Vagina (tissue), 2 donors: ENCODE results near the gene ABL1. TPM values are rescaled to one million over a fixed set of nuclear protein-coding genes. Genes with fewer than 3 reads are reported as not detected.

ENCODE experiments used
- DNase-seq, 2 donors: peaks; one replicate each; pipeline ENCODE4 v3.0.0-alpha.2; 2017; ENCODE audit errors: extremely low spot score in 2 of 2
- H3K27ac ChIP-seq: fragments of 200-600 bp; sonication (generic); one replicate; pipeline ENCODE4 v1.5.1; 2019
- H3K27me3 ChIP-seq: fragments of 200-600 bp; sonication (generic); one replicate; pipeline ENCODE4 v1.5.1; 2019
- H3K36me3 ChIP-seq, 2 donors: fragments of 200-600 bp; sonication (generic); one replicate each; pipeline ENCODE4 v1.5.1; 2017 to 2019
- H3K4me1 ChIP-seq: fragments of 200-600 bp; sonication (generic); one replicate; pipeline ENCODE4 v1.5.1; 2019
- H3K4me3 ChIP-seq, 2 donors: fragments of 200-600 bp; sonication (generic); 1 replicate in 1 of 2; 2 replicates in 1 of 2; pipeline ENCODE4 v1.5.1; 2016 to 2019
- H3K9me3 ChIP-seq: fragments of 200-600 bp; sonication (generic); one replicate; pipeline ENCODE4 v1.5.1; 2019
- POLR2A ChIP-seq, 2 donors: fragments of 450-650 bp; IDR thresholded peaks; one replicate each; pipeline ENCODE4 v1.6.1; 2017; ENCODE audit warnings: antibody characterized with exemption in 2 of 2, mild to moderate bottlenecking in 2 of 2, moderate library complexity in 2 of 2
- POLR2AphosphoS5 ChIP-seq, 2 donors: sonication (generic); formaldehyde crosslinking; IDR thresholded peaks; one replicate each; pipeline ENCODE4 v1.9.0; 2017; ENCODE audit warnings: antibody characterized with exemption in 2 of 2, mild to moderate bottlenecking in 2 of 2, low read depth in 1 of 2; ENCODE audit not compliant: insufficient read depth in 1 of 2
- intact Hi-C: fragments of 100-400 bp; cut with DNase I; formaldehyde crosslinking; loops from one replicate; pipeline ENCODE4 v1.15.1; 2023
- total RNA-seq: library from RNA; depleted of rRNA; stranded (reverse); fragments of >200 nt; gene quantifications from one replicate; pipeline ENCODE4 v1.2.3, GENCODE V29; 2016
- TF ChIP-seq, protein P1 (sequence below), 3 experiments: fragments of 450-650 bp in 2 of 3; fragments of 200-600 bp in 1 of 3; sonication (generic) in 1 of 3; IDR thresholded peaks; one replicate each; pipeline ENCODE4 v1.5.1; 2017 to 2019; ENCODE audit warnings: antibody characterized with exemption in 3 of 3, mild to moderate bottlenecking in 2 of 3, moderate library complexity in 2 of 3

Gene ABL1
- total RNA-seq, 1 donor from 2014 or later = 68.5 TPM

DNA sequence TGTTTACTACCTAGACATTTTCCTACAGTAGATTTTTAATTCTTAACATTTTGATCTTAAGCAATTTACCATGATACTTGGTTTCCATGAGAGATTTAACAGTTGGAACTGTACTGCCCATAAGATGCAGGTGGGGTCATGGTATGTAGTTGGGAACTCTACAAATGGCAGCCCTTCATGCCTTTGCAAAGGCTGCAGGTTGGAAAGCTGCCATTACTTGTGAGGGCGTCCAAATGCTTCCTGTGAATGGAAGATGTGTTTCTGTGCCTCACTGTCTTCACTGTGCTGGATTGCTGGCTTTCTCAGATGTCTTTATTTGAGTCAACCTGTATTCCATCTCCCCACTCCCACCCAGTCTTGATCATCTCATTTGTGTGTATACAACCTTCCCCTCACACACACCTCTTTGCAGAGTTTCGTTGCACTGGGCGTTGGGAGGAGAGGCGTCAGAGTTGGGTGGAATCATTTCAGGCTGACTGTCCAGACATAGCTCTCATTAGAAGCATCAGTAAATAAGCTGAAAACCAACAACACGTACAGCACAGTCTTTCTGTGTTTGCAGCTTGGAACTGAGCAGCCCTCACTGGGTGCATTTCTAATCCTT, 14.8 kb upstream of the ABL1 start:
- Histone ChIP-seq H3K27ac (no peak overlapping the region), H3K36me3 (no peaks in the 10 kb centered on the region), H3K27me3 (no peaks in the 10 kb centered on the region), H3K4me3 (no peak overlapping the region), H3K9me3 (no peaks in the 10 kb centered on the region), H3K4me1 (peaks cover 21% of the 10 kb centered on the region)
- TF ChIP-seq POLR2A (IDR thresholded peaks at IDR 0.05) (no peak), POLR2AphosphoS5 (IDR thresholded peaks at IDR 0.05; ENCODE audit: insufficient read depth in 1 of 2, low read depth in 1 of 2) (no peak)
- TF ChIP-seq, protein P1, sequence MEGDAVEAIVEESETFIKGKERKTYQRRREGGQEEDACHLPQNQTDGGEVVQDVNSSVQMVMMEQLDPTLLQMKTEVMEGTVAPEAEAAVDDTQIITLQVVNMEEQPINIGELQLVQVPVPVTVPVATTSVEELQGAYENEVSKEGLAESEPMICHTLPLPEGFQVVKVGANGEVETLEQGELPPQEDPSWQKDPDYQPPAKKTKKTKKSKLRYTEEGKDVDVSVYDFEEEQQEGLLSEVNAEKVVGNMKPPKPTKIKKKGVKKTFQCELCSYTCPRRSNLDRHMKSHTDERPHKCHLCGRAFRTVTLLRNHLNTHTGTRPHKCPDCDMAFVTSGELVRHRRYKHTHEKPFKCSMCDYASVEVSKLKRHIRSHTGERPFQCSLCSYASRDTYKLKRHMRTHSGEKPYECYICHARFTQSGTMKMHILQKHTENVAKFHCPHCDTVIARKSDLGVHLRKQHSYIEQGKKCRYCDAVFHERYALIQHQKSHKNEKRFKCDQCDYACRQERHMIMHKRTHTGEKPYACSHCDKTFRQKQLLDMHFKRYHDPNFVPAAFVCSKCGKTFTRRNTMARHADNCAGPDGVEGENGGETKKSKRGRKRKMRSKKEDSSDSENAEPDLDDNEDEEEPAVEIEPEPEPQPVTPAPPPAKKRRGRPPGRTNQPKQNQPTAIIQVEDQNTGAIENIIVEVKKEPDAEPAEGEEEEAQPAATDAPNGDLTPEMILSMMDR (IDR thresholded peaks at IDR 0.05) = no peak
- intact Hi-C loops = no loop called here
- DNase-seq = no peak

DNA sequence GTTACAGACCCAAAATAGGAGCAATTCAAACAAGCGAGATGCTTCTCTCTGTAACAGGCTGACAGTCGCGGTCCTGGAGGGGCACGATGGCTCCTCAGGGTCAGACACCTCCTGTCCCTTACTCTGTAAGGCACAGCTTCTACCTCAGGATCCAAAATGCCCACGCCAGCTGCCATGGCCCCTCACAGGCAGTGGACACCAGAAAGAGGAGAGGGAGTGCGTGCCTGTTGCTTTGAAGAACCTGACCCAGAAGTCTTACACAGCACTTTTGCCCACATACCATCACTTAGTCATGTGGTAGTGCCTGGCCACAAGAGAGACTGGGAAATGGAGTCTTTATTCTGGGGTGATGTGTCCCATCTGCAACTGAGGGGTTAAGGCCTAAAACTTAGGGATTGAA, 11.6 kb upstream of the ABL1 start:
- peak overlapping the region; percentile 88 for H3K27ac ChIP-seq

DNA sequence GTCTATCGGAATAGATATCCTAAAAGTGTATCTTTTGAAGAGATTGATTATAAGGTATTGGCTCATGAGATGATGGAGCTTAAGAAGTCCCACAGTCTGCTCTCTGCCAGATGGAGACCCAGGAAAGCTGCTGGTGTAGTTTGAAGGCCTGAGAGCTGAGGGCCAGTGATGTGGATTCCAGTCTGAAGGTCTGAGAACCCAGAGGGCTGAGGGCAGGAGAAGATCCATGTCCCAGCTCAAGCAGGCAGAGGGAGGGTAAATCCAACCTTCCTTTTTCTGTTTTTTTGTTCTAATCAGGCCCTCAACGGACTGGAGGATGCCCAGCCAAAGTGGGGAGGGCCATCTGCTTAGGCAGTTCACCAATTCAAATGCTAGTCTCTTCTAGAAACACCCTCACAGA, 11.0 kb upstream of the ABL1 start:
- intact Hi-C loops = no loop called here
- peaks cover 31% of the 10 kb centered on the region for H3K4me1 ChIP-seq
- no peaks in the 10 kb centered on the region for H3K27me3 ChIP-seq
- peak overlapping the region; percentile 88 for H3K27ac ChIP-seq
- no peaks in the 10 kb centered on the region for H3K36me3 ChIP-seq
- H3K4me3 ChIP-seq = no peak overlapping the region
- no peaks in the 10 kb centered on the region for H3K9me3 ChIP-seq
- no peak for DNase-seq
- TF ChIP-seq, protein P1 (IDR thresholded peaks at IDR 0.05) = no peak
- TF ChIP-seq POLR2A (IDR thresholded peaks at IDR 0.05) (no peak), POLR2AphosphoS5 (IDR thresholded peaks at IDR 0.05; ENCODE audit: insufficient read depth in 1 of 2, low read depth in 1 of 2) (no peak)

More for the DNA sequence above, 11.6 kb upstream of the ABL1 start:
- intact Hi-C loops = no loop called here
- DNase-seq = no peak
- H3K4me1 ChIP-seq = peaks cover 31% of the 10 kb centered on the region
- no peaks in the 10 kb centered on the region for H3K9me3 ChIP-seq
- no peaks in the 10 kb centered on the region for H3K36me3 ChIP-seq
- H3K27me3 ChIP-seq = no peaks in the 10 kb centered on the region
- no peak for TF ChIP-seq POLR2AphosphoS5 (IDR thresholded peaks at IDR 0.05; ENCODE audit: insufficient read depth in 1 of 2, low read depth in 1 of 2)
- TF ChIP-seq POLR2A (IDR thresholded peaks at IDR 0.05) = no peak
- TF ChIP-seq, protein P1 (IDR thresholded peaks at IDR 0.05) = no peak
- H3K4me3 ChIP-seq = no peak overlapping the region

DNA sequence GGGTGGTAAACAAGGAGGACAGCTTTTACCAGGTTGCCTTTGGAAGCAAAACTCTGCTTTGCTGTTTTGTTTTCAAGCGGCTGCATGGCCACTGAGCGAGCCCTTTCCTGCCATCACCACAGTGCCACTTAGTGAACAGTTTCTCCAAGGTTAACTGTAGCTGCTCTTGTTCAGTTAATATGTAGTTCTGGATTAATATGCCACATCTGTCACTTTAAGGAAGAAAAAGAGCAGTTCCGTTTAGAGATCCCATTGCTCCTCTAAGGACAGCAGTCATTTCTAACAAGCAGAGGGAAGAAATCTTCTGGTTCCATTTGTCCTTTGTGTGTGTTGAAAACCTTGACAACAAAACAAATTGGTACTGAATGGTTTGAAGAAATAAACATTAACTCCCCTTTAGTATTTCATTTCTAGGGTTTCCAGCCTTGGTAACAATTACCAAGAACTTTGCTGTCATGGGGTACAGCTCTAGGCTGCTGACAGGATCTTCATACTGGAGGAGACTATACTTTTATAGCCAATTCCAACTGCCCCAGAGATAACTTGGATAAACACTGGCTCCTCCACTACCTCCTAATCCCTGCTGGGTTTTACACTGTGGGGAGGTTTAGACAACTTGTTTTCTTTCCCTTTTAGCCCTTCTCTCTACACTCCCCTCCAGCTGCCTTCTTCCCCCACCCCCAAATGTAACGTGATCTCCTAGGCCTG, 10.3 kb upstream of the ABL1 start:
- DNase-seq = no peak
- Histone ChIP-seq H3K4me1 (peaks cover 36% of the 10 kb centered on the region), H3K27me3 (no peaks in the 10 kb centered on the region), H3K9me3 (no peaks in the 10 kb centered on the region), H3K4me3 (no peak overlapping the region), H3K27ac (peak overlapping the region; percentile 88), H3K36me3 (no peaks in the 10 kb centered on the region)
- intact Hi-C loops = no loop called here
- TF ChIP-seq POLR2A (IDR thresholded peaks at IDR 0.05) = no peak
- TF ChIP-seq, protein P1 (IDR thresholded peaks at IDR 0.05) = no peak
- no peak for TF ChIP-seq POLR2AphosphoS5 (IDR thresholded peaks at IDR 0.05; ENCODE audit: insufficient read depth in 1 of 2, low read depth in 1 of 2)

DNA sequence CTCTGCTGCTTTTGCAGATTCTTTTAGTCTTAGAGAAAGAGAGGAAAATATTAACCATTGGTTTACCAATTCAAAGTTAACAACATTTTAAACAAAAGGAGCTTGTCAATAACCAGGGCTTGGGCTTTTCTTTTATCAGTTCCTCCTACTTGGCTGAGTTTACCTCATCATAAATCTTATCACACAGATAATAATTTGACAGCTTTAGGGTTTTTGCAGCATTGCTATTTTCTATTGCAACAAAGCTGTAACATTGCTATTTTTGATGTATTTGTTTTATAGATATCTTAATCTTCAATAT, 9.8 kb upstream of the ABL1 start:
- H3K36me3 ChIP-seq = no peaks in the 10 kb centered on the region
- peaks cover 42% of the 10 kb centered on the region for H3K4me1 ChIP-seq
- no peak for DNase-seq
- TF ChIP-seq, protein P1 (IDR thresholded peaks at IDR 0.05) = no peak
- no peak for TF ChIP-seq POLR2AphosphoS5 (IDR thresholded peaks at IDR 0.05; ENCODE audit: insufficient read depth in 1 of 2, low read depth in 1 of 2)
- TF ChIP-seq POLR2A (IDR thresholded peaks at IDR 0.05) = no peak
- H3K4me3 ChIP-seq = no peak overlapping the region
- H3K27me3 ChIP-seq = no peaks in the 10 kb centered on the region
- no peaks in the 10 kb centered on the region for H3K9me3 ChIP-seq
- H3K27ac ChIP-seq = peak overlapping the region; percentile 88
- intact Hi-C loops = no loop called here
